HUES64 (cell line): ENCODE results near the gene TAGLN3.

Experiments used
- H3K27ac ChIP-seq: 2 replicates; pipeline ENCODE4 v1.7.0; 2013; ENCODE audit warnings: low read depth, low read length, inconsistent platforms
- H3K27me3 ChIP-seq: 2 replicates; pipeline ENCODE4 v1.6.1; 2013; ENCODE audit warnings: mild to moderate bottlenecking, low read length; ENCODE audit not compliant: insufficient read depth
- H3K36me3 ChIP-seq: 2 replicates; pipeline ENCODE4 v1.6.1; 2013; ENCODE audit warnings: mild to moderate bottlenecking, low read length; ENCODE audit not compliant: insufficient read depth
- H3K4me1 ChIP-seq: 2 replicates; pipeline ENCODE4 v1.6.1; 2013; ENCODE audit warnings: mild to moderate bottlenecking, low read length, moderate library complexity; ENCODE audit not compliant: insufficient read depth
- H3K4me3 ChIP-seq: 2 replicates; pipeline ENCODE4 v1.5.1; 2013; ENCODE audit warnings: mild to moderate bottlenecking, low read length, moderate library complexity
- H3K9ac ChIP-seq: 2 replicates; pipeline ENCODE4 v1.6.1; 2013; ENCODE audit warnings: mild to moderate bottlenecking, low read depth, low read length
- H3K9me3 ChIP-seq: 2 replicates; pipeline ENCODE4 v1.6.1; 2013; ENCODE audit warnings: low read depth, low read length; ENCODE audit not compliant: insufficient read depth
- WGBS: fragments of 150-250, 120-280 bp; methylation state at CpG from one replicate; pipeline ENCODE4 v1.1.7; 2013; ENCODE audit warnings: missing lambda C conversion rate; 5-methylcytosine and 5-hydroxymethylcytosine counted together

The TAGLN3 gene

GRCh38 chr3:112011376-112011940 is 12.7 kb downstream of the TAGLN3 start:
- no peaks in the 10 kb centered on the region for H3K4me1 ChIP-seq
- H3K27me3 ChIP-seq: no peaks in the 10 kb centered on the region
- H3K36me3 ChIP-seq: no peaks in the 10 kb centered on the region
- no peak overlapping the region for H3K27ac ChIP-seq
- H3K9me3 ChIP-seq: no peaks in the 10 kb centered on the region
- H3K9ac ChIP-seq: no peak overlapping the region
- H3K4me3 ChIP-seq: no peak overlapping the region
- WGBS: 85% methylated on average over 6 of the region's 6 CpGs

GRCh38 chr3:112012205-112012992 is 13.7 kb downstream of the TAGLN3 start:
- no peak overlapping the region for H3K27ac ChIP-seq
- 97% methylated on average over 6 of the region's 6 CpGs for WGBS
- no peak overlapping the region for H3K4me3 ChIP-seq

GRCh38 chr3:112013058-112013783 is 14.5 kb downstream of the TAGLN3 start:
- Histone ChIP-seq H3K27ac (no peak overlapping the region), H3K9me3 (no peaks in the 10 kb centered on the region), H3K36me3 (no peaks in the 10 kb centered on the region), H3K4me1 (no peaks in the 10 kb centered on the region), H3K27me3 (no peaks in the 10 kb centered on the region), H3K9ac (no peak overlapping the region), H3K4me3 (no peak overlapping the region)
- 53% methylated on average over 17 of the region's 19 CpGs for WGBS

More at GRCh38 chr3:112012205-112012992, 13.7 kb downstream of the TAGLN3 start:
- H3K4me1 ChIP-seq: no peaks in the 10 kb centered on the region
- no peaks in the 10 kb centered on the region for H3K9me3 ChIP-seq
- H3K36me3 ChIP-seq: no peaks in the 10 kb centered on the region
- no peak overlapping the region for H3K9ac ChIP-seq
- no peaks in the 10 kb centered on the region for H3K27me3 ChIP-seq

GRCh38 chr3:112013784-112014143 is 15.0 kb downstream of the TAGLN3 start:
- Histone ChIP-seq H3K9me3 (no peaks in the 10 kb centered on the region), H3K27me3 (no peaks in the 10 kb centered on the region), H3K27ac (no peak overlapping the region), H3K4me1 (no peaks in the 10 kb centered on the region), H3K9ac (no peak overlapping the region), H3K4me3 (no peak overlapping the region), H3K36me3 (no peaks in the 10 kb centered on the region)
- WGBS: 80% methylated on average over 5 of the region's 5 CpGs

- Histone ChIP-seq H3K9me3 (no peaks in the 10 kb centered on the region), H3K9ac (no peak overlapping the region), H3K36me3 (no peaks in the 10 kb centered on the region), H3K4me1 (no peaks in the 10 kb centered on the region), H3K27me3 (no peaks in the 10 kb centered on the region), H3K27ac (no peak overlapping the region), H3K4me3 (no peak overlapping the region)
Measured at GRCh38 chr3:112017091-112017490, 18.4 kb downstream of the TAGLN3 start.

DNA sequence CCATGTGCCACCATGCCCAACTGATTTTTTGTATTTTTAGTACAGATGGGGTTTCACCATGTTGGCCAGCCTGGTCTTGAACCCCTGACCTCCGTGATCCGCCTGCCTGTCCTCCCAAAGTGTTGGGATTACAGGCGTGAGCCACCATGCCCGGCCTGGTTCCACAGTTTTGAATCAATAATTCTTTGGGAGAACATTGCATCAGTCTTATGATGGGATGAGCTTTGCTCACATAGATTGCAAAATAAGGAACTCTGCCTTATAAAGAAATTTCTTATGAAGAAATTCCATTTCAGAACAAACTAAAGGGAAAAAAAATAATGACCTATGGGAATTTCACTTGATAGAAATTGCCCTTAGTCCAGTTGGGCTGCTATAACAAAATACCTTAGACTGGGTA is 20.0 kb downstream of the TAGLN3 start:
- Histone ChIP-seq H3K36me3 (no peaks in the 10 kb centered on the region), H3K27ac (no peak overlapping the region), H3K27me3 (no peaks in the 10 kb centered on the region), H3K4me1 (no peaks in the 10 kb centered on the region), H3K9me3 (no peaks in the 10 kb centered on the region), H3K4me3 (no peak overlapping the region), H3K9ac (no peak overlapping the region)
- 96% methylated on average over 4 of the region's 4 CpGs for WGBS

DNA sequence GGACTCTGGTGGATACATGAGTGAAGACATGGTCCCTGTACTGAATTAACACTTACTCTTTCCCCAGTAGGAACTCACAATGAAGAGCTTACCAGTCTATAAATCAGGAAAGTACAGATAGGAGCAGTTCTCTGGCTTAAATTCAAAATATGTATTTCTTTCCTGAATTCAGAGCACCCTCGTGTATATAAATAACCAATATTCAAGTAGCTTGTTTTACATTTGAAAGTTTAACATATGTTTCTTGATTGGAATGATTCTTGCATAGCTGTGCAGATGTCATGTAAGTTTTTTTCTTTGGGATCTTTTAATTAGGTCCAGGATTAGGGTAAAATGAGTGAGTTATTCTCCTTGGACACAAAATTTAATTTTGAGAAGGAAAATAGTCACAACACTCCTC is 21.0 kb downstream of the TAGLN3 start:
- H3K36me3 ChIP-seq: no peaks in the 10 kb centered on the region
- no peak overlapping the region for H3K4me3 ChIP-seq
- no peak overlapping the region for H3K27ac ChIP-seq
- H3K9me3 ChIP-seq: no peaks in the 10 kb centered on the region
- H3K9ac ChIP-seq: no peak overlapping the region
- H3K4me1 ChIP-seq: no peaks in the 10 kb centered on the region
- WGBS: no CpG with 5 or more reads among the region's 1 CpG
- H3K27me3 ChIP-seq: no peaks in the 10 kb centered on the region

- Histone ChIP-seq H3K4me1 (no peaks in the 10 kb centered on the region), H3K27me3 (no peaks in the 10 kb centered on the region)
Measured at GRCh38 chr3:112020674-112021085, 22.0 kb downstream of the TAGLN3 start.

DNA sequence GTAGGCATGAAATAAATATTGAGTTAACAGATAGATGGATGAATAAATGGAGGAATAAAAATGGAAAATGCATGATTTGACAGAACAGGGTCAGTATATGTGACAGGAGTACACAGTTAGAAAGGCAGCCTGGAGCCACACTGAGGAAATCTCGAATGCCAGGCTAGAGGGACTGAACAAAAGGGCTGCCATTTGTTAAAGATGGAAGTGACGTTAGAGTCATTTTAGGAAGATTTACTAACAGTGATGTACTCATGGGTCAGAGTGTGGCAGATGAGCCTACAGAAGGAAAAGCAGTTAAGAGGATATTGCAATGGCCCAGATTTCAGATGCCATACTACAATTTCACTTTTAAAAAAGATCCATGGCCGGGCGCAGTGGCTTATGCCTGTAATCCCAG is 28.4 kb downstream of the TAGLN3 start:
- 92% methylated on average over 4 of the region's 4 CpGs for WGBS

More at GRCh38 chr3:112020674-112021085, 22.0 kb downstream of the TAGLN3 start:
- H3K27ac ChIP-seq: no peak overlapping the region
- no peak overlapping the region for H3K9ac ChIP-seq
- 100% methylated on average over 1 of the region's 1 CpG for WGBS
- no peaks in the 10 kb centered on the region for H3K36me3 ChIP-seq
- no peaks in the 10 kb centered on the region for H3K9me3 ChIP-seq
- H3K4me3 ChIP-seq: no peak overlapping the region

GRCh38 chr3:112027826-112028225 is 29.1 kb downstream of the TAGLN3 start:
- 90% methylated on average over 4 of the region's 4 CpGs for WGBS
- Histone ChIP-seq H3K9ac (no peak overlapping the region), H3K4me3 (no peak overlapping the region), H3K27ac (no peak overlapping the region), H3K27me3 (no peaks in the 10 kb centered on the region), H3K9me3 (peaks cover 7% of the 10 kb centered on the region; the same call in 1 of the 2 replicates), H3K36me3 (no peaks in the 10 kb centered on the region), H3K4me1 (no peaks in the 10 kb centered on the region)

More for the DNA sequence above, 28.4 kb downstream of the TAGLN3 start:
- no peaks in the 10 kb centered on the region for H3K27me3 ChIP-seq
- H3K36me3 ChIP-seq: no peaks in the 10 kb centered on the region
- 0 out of 2 replicates have a peak, but pooled peaks cover 2% of the 10 kb centered on the region for H3K9me3 ChIP-seq
- H3K4me3 ChIP-seq: no peak overlapping the region
- no peak overlapping the region for H3K9ac ChIP-seq
- H3K27ac ChIP-seq: no peak overlapping the region
- no peaks in the 10 kb centered on the region for H3K4me1 ChIP-seq

DNA sequence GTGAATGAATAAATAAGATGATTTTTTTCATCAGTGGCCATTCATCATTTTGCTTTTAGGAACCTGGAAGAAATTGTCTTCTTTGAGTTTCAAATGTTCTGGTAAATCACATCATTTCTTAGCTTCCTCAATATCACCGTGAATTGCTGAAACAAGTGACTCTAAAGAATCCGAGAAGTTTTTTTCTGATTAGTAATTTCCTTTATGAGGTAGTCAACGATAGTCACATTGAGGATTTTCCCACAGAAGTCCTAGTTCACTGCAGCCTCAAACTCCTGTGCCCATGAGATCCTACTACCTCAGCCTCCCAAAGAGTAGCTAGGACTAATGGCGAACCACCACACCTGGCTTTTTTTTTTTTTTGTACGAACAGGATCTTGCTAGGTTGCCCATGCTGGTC is 32.2 kb downstream of the TAGLN3 start:
- Histone ChIP-seq H3K27me3 (no peaks in the 10 kb centered on the region), H3K4me1 (no peaks in the 10 kb centered on the region), H3K36me3 (no peaks in the 10 kb centered on the region), H3K9me3 (peaks cover 7% of the 10 kb centered on the region; the same call in 1 of the 2 replicates), H3K9ac (no peak overlapping the region), H3K4me3 (no peak overlapping the region), H3K27ac (no peak overlapping the region)
- 91% methylated on average over 5 of the region's 5 CpGs for WGBS
